Activated CD4-positive, alpha-beta T cell treated with anti-CD3 and anti-CD28 coated beads, Interleukin-2, amount 10 ng/mL, durations not matched to agents 24 days and 14 days (primary cell): ENCODE results near the gene ZXDB. TPM values are rescaled to one million over a fixed set of nuclear protein-coding genes. Genes with fewer than 3 reads are reported as not detected.
"Not testable (repeated sequence)": the region's sequence is repeated elsewhere in the genome, so short reads cannot be mapped to it uniquely, and the experiment has no call there.

Experiments
- DNase-seq: peaks from one replicate; pipeline ENCODE4 v3.0.0; 2022
- H3K27ac Mint-ChIP-seq: one replicate; pipeline ENCODE4 v1.8.0; 2022; ENCODE audit warnings: mild to moderate bottlenecking, mixed read lengths
- H3K27me3 Mint-ChIP-seq: one replicate; pipeline ENCODE4 v1.8.0; 2022; ENCODE audit warnings: mixed read lengths
- H3K36me3 Mint-ChIP-seq: one replicate; pipeline ENCODE4 v1.8.0; 2022; ENCODE audit warnings: low read depth, mild to moderate bottlenecking, mixed read lengths
- H3K4me1 Mint-ChIP-seq: one replicate; pipeline ENCODE4 v1.8.0; 2021; ENCODE audit warnings: mixed read lengths
- H3K4me3 Mint-ChIP-seq: one replicate; pipeline ENCODE4 v1.8.0; 2022; ENCODE audit warnings: mild to moderate bottlenecking, moderate library complexity, mixed read lengths
- H3K9me3 Mint-ChIP-seq: one replicate; pipeline ENCODE4 v1.8.0; 2021; ENCODE audit warnings: mixed read lengths
- intact Hi-C: fragments of 100-400 bp; cut with micrococcal nuclease; formaldehyde crosslinking; loops from one replicate; pipeline ENCODE4 v1.15.1; 2023
- total RNA-seq: library from RNA; stranded (reverse); gene quantifications from 2 replicates; pipeline ENCODE4 v1.2.3, GENCODE V29; 2022

Gene ZXDB
- total RNA-seq = 5.5 and 6.1 TPM in 2 replicates

- Mint-ChIP-seq H3K4me3 (peak within 1 kb of the TSS; percentile 83), H3K27ac (peak within 1 kb of the TSS; percentile 92), H3K36me3 (peaks cover 16% of the 10 kb centered on the region), H3K4me1 (peaks cover 16% of the 10 kb centered on the region)
- not testable (repeated sequence) for H3K27me3 Mint-ChIP-seq, H3K9me3 Mint-ChIP-seq
- DNase-seq = peak; percentile 60
- intact Hi-C loops = loop anchor here (2.0 to 10.0 kb wide), 5 partner anchors 309 to 829 kb away; partner anchors contain the start of gene SPIN2B
Measured at GRCh38 chrX:57591284-57592159, at the start of gene ZXDB. Gene ZXDB (plus strand): TSS chrX:57592011. CDS start chrX:57592049, 38 bp downstream.

GRCh38 chrX:57565198-57565597, 26.6 kb upstream of the ZXDB start:
- Mint-ChIP-seq H3K9me3 (no peaks in the 10 kb centered on the region), H3K36me3 (no peaks in the 10 kb centered on the region), H3K4me3 (no peak overlapping the region), H3K27me3 (no peaks in the 10 kb centered on the region), H3K27ac (no peak overlapping the region), H3K4me1 (no peaks in the 10 kb centered on the region)
- intact Hi-C loops = no loop called here
- no peak for DNase-seq

- no peak overlapping the region for H3K27ac Mint-ChIP-seq
- DNase-seq = peak; percentile 64
- H3K4me1 Mint-ChIP-seq = no peaks in the 10 kb centered on the region
- no peaks in the 10 kb centered on the region for H3K9me3 Mint-ChIP-seq
- no peaks in the 10 kb centered on the region for H3K36me3 Mint-ChIP-seq
- no peak overlapping the region for H3K4me3 Mint-ChIP-seq
- intact Hi-C loops = no loop called here
- no peaks in the 10 kb centered on the region for H3K27me3 Mint-ChIP-seq
Measured at GRCh38 chrX:57573754-57574153, 18.1 kb upstream of the ZXDB start.

- H3K36me3 Mint-ChIP-seq, intact Hi-C loops, H3K4me1 Mint-ChIP-seq: not testable (repeated sequence)
Measured at GRCh38 chrX:57582948-57583347, 8.9 kb upstream of the ZXDB start.

GRCh38 chrX:57583477-57583876, 8.3 kb upstream of the ZXDB start:
- DNase-seq = no peak
- Mint-ChIP-seq H3K9me3 (no peaks in the 10 kb centered on the region), H3K27ac (no peak overlapping the region), H3K4me1 (no peaks in the 10 kb centered on the region), H3K4me3 (no peak overlapping the region), H3K36me3 (no peaks in the 10 kb centered on the region), H3K27me3 (no peaks in the 10 kb centered on the region)
- intact Hi-C loops = no loop called here

More at GRCh38 chrX:57582948-57583347, 8.9 kb upstream of the ZXDB start:
- not testable (repeated sequence) for H3K27ac Mint-ChIP-seq, H3K4me3 Mint-ChIP-seq, H3K27me3 Mint-ChIP-seq, DNase-seq, H3K9me3 Mint-ChIP-seq

GRCh38 chrX:57586360-57586759, 5.5 kb upstream of the ZXDB start:
- no peaks in the 10 kb centered on the region for H3K27me3 Mint-ChIP-seq
- H3K9me3 Mint-ChIP-seq = no peaks in the 10 kb centered on the region
- DNase-seq = no peak
- no peaks in the 10 kb centered on the region for H3K36me3 Mint-ChIP-seq
- H3K4me3 Mint-ChIP-seq = no peak overlapping the region
- intact Hi-C loops = no loop called here
- peaks cover 1% of the 10 kb centered on the region for H3K4me1 Mint-ChIP-seq
- no peak overlapping the region for H3K27ac Mint-ChIP-seq

GRCh38 chrX:57587062-57587461, 4.7 kb upstream of the ZXDB start:
- intact Hi-C loops = no loop called here
- H3K9me3 Mint-ChIP-seq = no peaks in the 10 kb centered on the region
- H3K27ac Mint-ChIP-seq = no peak overlapping the region
- DNase-seq = no peak
- H3K36me3 Mint-ChIP-seq = no peaks in the 10 kb centered on the region
- H3K4me1 Mint-ChIP-seq = peaks cover 3% of the 10 kb centered on the region
- no peaks in the 10 kb centered on the region for H3K27me3 Mint-ChIP-seq
- H3K4me3 Mint-ChIP-seq = no peak overlapping the region

GRCh38 chrX:57587607-57588006, 4.2 kb upstream of the ZXDB start:
- Mint-ChIP-seq H3K4me1 (peaks cover 3% of the 10 kb centered on the region), H3K27me3 (no peaks in the 10 kb centered on the region), H3K4me3 (no peak overlapping the region), H3K27ac (no peak overlapping the region), H3K36me3 (no peaks in the 10 kb centered on the region), H3K9me3 (no peaks in the 10 kb centered on the region)
- intact Hi-C loops = no loop called here
- DNase-seq = no peak

- H3K9me3 Mint-ChIP-seq, H3K27me3 Mint-ChIP-seq: not testable (repeated sequence)
- intact Hi-C loops = loop anchor here (2.0 to 10.0 kb wide), 5 partner anchors 310 to 830 kb away; partner anchors contain the start of gene SPIN2B
- H3K36me3 Mint-ChIP-seq = peaks cover 18% of the 10 kb centered on the region
- peak overlapping the region; percentile 70 for H3K4me3 Mint-ChIP-seq
- H3K4me1 Mint-ChIP-seq = peaks cover 19% of the 10 kb centered on the region
- peak overlapping the region; percentile 63 for H3K27ac Mint-ChIP-seq
- peak; percentile 80 for DNase-seq
Measured at GRCh38 chrX:57592160-57592893, 516 bp downstream of the ZXDB start.

GRCh38 chrX:57592894-57593215, 1.0 kb downstream of the ZXDB start:
- Mint-ChIP-seq H3K27ac (peak overlapping the region; percentile 58), H3K4me3 (peak overlapping the region; percentile 70), H3K4me1 (peaks cover 19% of the 10 kb centered on the region), H3K36me3 (peaks cover 22% of the 10 kb centered on the region)
- H3K9me3 Mint-ChIP-seq, H3K27me3 Mint-ChIP-seq: not testable (repeated sequence)
- intact Hi-C loops = loop anchor here (2.0 to 10.0 kb wide), 5 partner anchors 310 to 831 kb away; partner anchors contain the start of gene SPIN2B
- peak; percentile 67 for DNase-seq

GRCh38 chrX:57595381-57595811, 3.6 kb downstream of the ZXDB start:
- DNase-seq = no peak
- H3K4me3 Mint-ChIP-seq = peak overlapping the region; percentile 74
- H3K27ac Mint-ChIP-seq = no peak overlapping the region
- H3K36me3 Mint-ChIP-seq = peaks cover 25% of the 10 kb centered on the region
- intact Hi-C loops = loop anchor here (10.0 kb wide), 1 partner anchor 471 kb away; the partner anchor contains the start of gene SPIN2B
- H3K27me3 Mint-ChIP-seq = no peaks in the 10 kb centered on the region
- H3K4me1 Mint-ChIP-seq = peaks cover 19% of the 10 kb centered on the region
- H3K9me3 Mint-ChIP-seq = no peaks in the 10 kb centered on the region

GRCh38 chrX:57596109-57596508, 4.3 kb downstream of the ZXDB start:
- Mint-ChIP-seq H3K4me1 (peaks cover 19% of the 10 kb centered on the region), H3K27me3 (no peaks in the 10 kb centered on the region), H3K4me3 (peak overlapping the region; percentile 66), H3K36me3 (peaks cover 25% of the 10 kb centered on the region), H3K27ac (no peak overlapping the region), H3K9me3 (no peaks in the 10 kb centered on the region)
- DNase-seq = no peak
- intact Hi-C loops = loop anchor here (10.0 kb wide), 1 partner anchor 471 kb away; the partner anchor contains the start of gene SPIN2B

GRCh38 chrX:57596516-57596915, 4.7 kb downstream of the ZXDB start:
- Mint-ChIP-seq H3K36me3 (peaks cover 25% of the 10 kb centered on the region), H3K27ac (no peak overlapping the region), H3K9me3 (no peaks in the 10 kb centered on the region), H3K4me1 (peaks cover 16% of the 10 kb centered on the region), H3K27me3 (no peaks in the 10 kb centered on the region), H3K4me3 (peak overlapping the region; percentile 62)
- DNase-seq = no peak
- intact Hi-C loops = loop anchor here (10.0 kb wide), 1 partner anchor 472 kb away; the partner anchor contains the start of gene SPIN2B
